Metanephros (tissue), 2 donors: ENCODE measurements around the gene SLC35E1. TPM values are rescaled to one million over a fixed set of nuclear protein-coding genes. Genes with fewer than 3 reads are reported as not detected.

Source experiments
- small RNA-seq: library from RNA; depleted of rRNA; stranded (forward); fragments of <200 nt; gene quantifications from one replicate; pipeline ENCODE3, GENCODE V24; 2014; ENCODE audit warnings: low replicate concordance
- total RNA-seq: library from RNA; depleted of rRNA; stranded (reverse); fragments of >200 nt; gene quantifications from one replicate; pipeline ENCODE4 v1.2.3, GENCODE V29; 2014

SLC35E1 gene
- 32.5 TPM for total RNA-seq

GRCh38 chr19:16572332-16573211, at the start of gene SLC35E1:
SLC35E1 (minus strand) TSS chr19:16572415; CDS start chr19:16572364, 51 bp downstream.

GRCh38 chr19:16542045-16542909, 29.9 kb downstream of the SLC35E1 start, which contains the start of gene CHERP:
CHERP (minus strand) TSS chr19:16542437; CDS start chr19:16542378, 59 bp downstream.

Small RNAs within 50 kb of the gene (small RNA-seq; reads per million reads assigned to genes)
- gene RN7SL146P: not detected

Other genes starting within 250 kb of the SLC35E1 start
- 54.6 TPM for gene KLF2, start 247.6 kb downstream of the SLC35E1 start, total RNA-seq
- gene EPS15L1, start 100.4 kb downstream of the SLC35E1 start, total RNA-seq: 28.6 TPM
- gene CALR3, start 76.2 kb downstream of the SLC35E1 start, total RNA-seq: not detected
- 8.8 TPM for gene C19orf44, start 76.0 kb downstream of the SLC35E1 start, total RNA-seq
- 30.5 TPM for gene CHERP, start 30.0 kb downstream of the SLC35E1 start, total RNA-seq
- 6.7 TPM for gene MED26, start 55.8 kb upstream of the SLC35E1 start, total RNA-seq
- gene SMIM7, start 87.7 kb upstream of the SLC35E1 start, total RNA-seq: 102 TPM
- 45.7 TPM for gene TMEM38A, start 88.7 kb upstream of the SLC35E1 start, total RNA-seq
- 0.18 TPM for gene NWD1, start 147.4 kb upstream of the SLC35E1 start, total RNA-seq